ENCODE measurements around the gene ZNF577.

Gene ZNF577

GRCh38 chr19:51861870-51862622 is 25.7 kb downstream of the ZNF577 start:
- no peak for DNase-seq

- DNase-seq: no peak
Observed at GRCh38 chr19:51837145-51837544, 50.6 kb downstream of the ZNF577 start.

- no peak for DNase-seq
Observed at GRCh38 chr19:51830274-51830673, 57.5 kb downstream of the ZNF577 start.

GRCh38 chr19:51824281-51825005 is 63.3 kb downstream of the ZNF577 start:
- no peak for DNase-seq

DNA sequence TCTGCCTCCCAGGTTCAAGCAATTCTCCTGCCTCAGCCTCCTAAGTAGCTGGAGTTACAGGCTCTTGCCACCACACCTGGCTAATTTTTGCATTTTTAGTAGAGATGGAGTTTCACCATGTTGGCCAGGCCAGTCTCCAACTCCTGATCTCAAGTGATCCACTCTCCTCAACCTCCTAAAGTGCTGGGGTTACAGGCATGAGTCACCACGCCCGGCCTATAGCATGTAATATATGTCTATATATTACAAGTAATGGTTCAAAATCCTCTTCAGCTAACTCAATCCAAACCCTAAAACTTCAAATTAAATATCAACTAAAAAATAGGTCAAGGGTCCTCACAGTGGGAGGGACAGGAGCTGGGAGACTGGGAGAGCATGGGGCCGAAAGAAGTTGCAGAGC is 64.8 kb downstream of the ZNF577 start:
- DNase-seq: no peak

DNA sequence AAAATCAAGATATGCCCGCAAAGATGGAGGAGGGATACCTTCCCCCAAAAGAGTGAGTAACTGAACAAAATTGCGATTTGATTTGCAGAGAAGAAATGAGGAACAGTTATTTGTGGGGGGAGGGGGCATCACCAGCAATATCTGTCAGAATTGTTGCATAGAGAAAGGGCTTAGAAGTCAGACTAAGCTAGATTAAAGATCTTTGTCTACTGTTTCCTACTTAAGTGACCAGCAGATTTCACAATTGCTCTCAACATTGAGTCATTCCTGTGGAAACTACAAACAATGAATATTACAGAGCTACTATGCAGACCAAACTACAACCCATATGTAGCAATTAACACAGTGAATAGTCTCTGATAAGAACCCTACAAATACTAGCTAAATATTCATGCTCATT is 65.4 kb downstream of the ZNF577 start:
- DNase-seq: no peak

GRCh38 chr19:51821921-51822320 is 65.8 kb downstream of the ZNF577 start:
- DNase-seq: no peak

DNA sequence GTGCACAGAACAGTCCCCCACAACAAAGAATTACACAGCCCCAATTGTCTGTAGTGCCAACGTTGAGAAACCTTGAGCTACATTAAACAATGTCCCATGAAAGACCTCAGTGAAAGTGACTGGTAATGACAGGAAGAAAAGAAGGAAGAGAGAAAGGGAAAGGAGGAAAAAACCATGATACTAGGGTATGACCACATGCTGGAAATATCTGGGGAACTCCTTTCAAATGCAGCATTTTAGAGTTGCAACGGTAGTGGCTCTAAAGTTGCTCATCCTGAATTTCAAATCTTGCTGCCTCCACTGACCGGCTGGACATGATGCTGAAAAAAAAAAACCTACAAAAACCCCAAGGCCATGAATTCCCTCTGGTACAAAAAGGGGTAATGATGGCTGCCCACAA is 66.3 kb downstream of the ZNF577 start:
- DNase-seq: no peak

All from NCI-H2107 (cell line).